Breast epithelium (tissue), 3 donors: ENCODE results near the gene SMYD2.

Experiments used
- POLR2A ChIP-seq: fragments of 450-650 bp; IDR thresholded peaks from one replicate; pipeline ENCODE4 v1.6.1; 2016; ENCODE audit warnings: antibody characterized with exemption, mild to moderate bottlenecking, moderate library complexity
- POLR2AphosphoS5 ChIP-seq, 3 donors: sonication (generic); formaldehyde crosslinking; IDR thresholded peaks; one replicate each; pipeline ENCODE4 v1.6.1; 2017; ENCODE audit warnings: antibody characterized with exemption in 3 of 3

DNA sequence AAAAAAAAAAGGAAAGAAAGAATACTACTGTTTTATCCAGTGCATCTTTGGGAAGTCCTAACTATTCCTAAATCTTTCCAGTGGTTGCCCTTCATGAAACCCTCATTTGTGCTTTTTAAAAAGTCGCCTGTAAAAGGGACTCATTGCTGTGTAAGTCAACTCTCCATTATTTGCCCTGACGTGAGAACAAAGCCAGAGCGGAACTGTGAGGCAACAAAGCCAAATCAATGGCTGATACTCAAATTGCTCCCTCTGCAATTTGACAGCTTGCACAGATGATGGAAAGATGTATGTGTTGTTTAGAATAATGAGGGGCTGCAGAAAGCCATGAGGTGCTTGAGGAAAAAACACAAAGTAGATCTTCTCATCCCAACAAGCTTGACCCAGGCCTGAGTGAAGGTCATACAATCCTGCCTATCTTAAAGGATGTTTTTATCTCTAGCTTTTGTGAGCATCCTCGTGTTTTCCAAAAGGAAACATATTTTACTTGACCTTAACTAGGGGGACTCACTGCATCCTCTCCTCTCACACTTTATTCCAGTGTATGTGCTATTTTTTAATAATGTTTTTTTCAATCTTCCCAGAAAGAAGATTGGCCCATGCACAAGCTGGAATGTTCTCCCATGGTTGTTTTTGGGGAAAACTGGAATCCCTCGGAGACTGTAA, 33.4 kb downstream of the SMYD2 start:
- TF ChIP-seq POLR2A, result no peak
- no peak for TF ChIP-seq POLR2AphosphoS5 (IDR thresholded peaks at IDR 0.05)
